MCF 10A (cell line): ENCODE data around the gene GOLGA8R. TPM values are rescaled to one million over a fixed set of nuclear protein-coding genes. Genes with fewer than 3 reads are reported as not detected.
A peak's percentile ranks its signal among the peaks of the same experiment; 100 is the strongest.
"Not testable (repeated sequence)": the region's sequence is repeated elsewhere in the genome, so short reads cannot be mapped to it uniquely, and the experiment has no call there.

Source experiments
- Bru-seq: library from RNA; stranded (reverse); fragments of 400-500 nt; gene quantifications from one replicate; lab custom pipeline; 2021; lab: Mats Ljungman, UMichigan
- BruChase-seq, 2 experiments: library from RNA; stranded (reverse); fragments of 400-500 nt; gene quantifications; one replicate each; lab custom pipeline; 2021; lab: Mats Ljungman, UMichigan
- BruUV-seq: library from RNA; stranded (reverse); fragments of 400-500 nt; replicated peaks from 2 replicates; lab custom pipeline; 2021; lab: Mats Ljungman, UMichigan
- CTCF ChIA-PET: fragments of 300-600 bp; sonication (Branson Sonifier 250); formaldehyde crosslinking; extraction: SDS; loops from one replicate; lab custom pipeline; 2021; ENCODE audit warnings: antibody characterized with exemption, inconsistent platforms; lab: Yijun Ruan, JAX
- POLR2A ChIA-PET: fragments of 300-600, 350-650 bp; sonication (Branson Sonifier 250); formaldehyde crosslinking; extraction: SDS; loops from one replicate; lab custom pipeline; 2020; ENCODE audit warnings: antibody characterized with exemption, inconsistent platforms; lab: Yijun Ruan, JAX
- DNase-seq: peaks from one replicate; pipeline ENCODE4 v3.0.0-alpha.2; 2018; ENCODE audit not compliant: unreplicated experiment
- H3K27ac Mint-ChIP-seq: one replicate; pipeline ENCODE4 v1.8.0; 2022; ENCODE audit warnings: mild to moderate bottlenecking, low read depth, mixed read lengths; ENCODE audit not compliant: unreplicated experiment
- H3K27me3 Mint-ChIP-seq: one replicate; pipeline ENCODE4 v1.8.0; 2022; ENCODE audit warnings: mixed read lengths; ENCODE audit not compliant: insufficient read depth, unreplicated experiment
- H3K36me3 Mint-ChIP-seq: one replicate; pipeline ENCODE4 v1.8.0; 2022; ENCODE audit warnings: mild to moderate bottlenecking, moderate library complexity, mixed read lengths; ENCODE audit not compliant: insufficient read depth, unreplicated experiment
- H3K4me1 Mint-ChIP-seq: one replicate; pipeline ENCODE4 v1.8.0; 2022; ENCODE audit warnings: mixed read lengths; ENCODE audit not compliant: insufficient read depth, unreplicated experiment
- H3K4me3 Mint-ChIP-seq: one replicate; pipeline ENCODE4 v1.8.0; 2022; ENCODE audit warnings: mild to moderate bottlenecking, moderate library complexity, mixed read lengths; ENCODE audit not compliant: unreplicated experiment
- H3K9me3 Mint-ChIP-seq: one replicate; pipeline ENCODE4 v1.8.0; 2022; ENCODE audit warnings: mixed read lengths; ENCODE audit not compliant: unreplicated experiment
- intact Hi-C: fragments of 100-400 bp; cut with micrococcal nuclease; formaldehyde crosslinking; loops from 2 replicates; pipeline ENCODE4 v1.14.1; 2022
- long read RNA-seq: library from polyadenylated mRNA; stranded (forward); transcript quantifications from one replicate; pipeline ENCODE4 v2.0.0, GENCODE V29; 2022
- total RNA-seq: library from RNA; stranded (reverse); gene quantifications from 2 replicates; pipeline ENCODE4 v1.2.3, GENCODE V29; 2022

Gene GOLGA8R
- total RNA-seq = 3.0 and 5.3 TPM in 2 replicates
- Bru-seq, nascent RNA = percentile 30 among the genes with signal in this experiment
- percentile 47 among the genes with signal in this experiment for BruChase-seq, experiment 1, labeled RNA remaining after a 6-hour chase
- percentile 34 among the genes with signal in this experiment for BruChase-seq, experiment 2, labeled RNA remaining after a 2-hour chase
- long read RNA-seq, partial matches to known transcripts = 0 of 1 reads
- long read RNA-seq, other reads (novel, unspliced or antisense) = 1 of 1 reads

- BruUV-seq, H3K27me3 Mint-ChIP-seq, intact Hi-C loops, DNase-seq, H3K27ac Mint-ChIP-seq, H3K36me3 Mint-ChIP-seq, H3K4me3 Mint-ChIP-seq, H3K4me1 Mint-ChIP-seq, H3K9me3 Mint-ChIP-seq, CTCF ChIA-PET, POLR2A ChIA-PET: not testable (repeated sequence)
Observed at GRCh38 chr15:30414160-30414559, at the start of gene GOLGA8R. GOLGA8R (minus strand) TSS chr15:30414260; CDS start chr15:30414162, 98 bp downstream.

GRCh38 chr15:30463849-30464248 is 49.8 kb upstream of the GOLGA8R start:
- H3K36me3 Mint-ChIP-seq, DNase-seq, H3K27me3 Mint-ChIP-seq, BruUV-seq, H3K9me3 Mint-ChIP-seq, CTCF ChIA-PET, H3K27ac Mint-ChIP-seq, POLR2A ChIA-PET, intact Hi-C loops, H3K4me3 Mint-ChIP-seq, H3K4me1 Mint-ChIP-seq: not testable (repeated sequence)

- H3K4me1 Mint-ChIP-seq, POLR2A ChIA-PET: not testable (repeated sequence)
Observed at GRCh38 chr15:30462176-30462575, 48.1 kb upstream of the GOLGA8R start.

GRCh38 chr15:30452702-30453101 is 38.6 kb upstream of the GOLGA8R start:
- H3K4me3 Mint-ChIP-seq, H3K4me1 Mint-ChIP-seq, H3K9me3 Mint-ChIP-seq, POLR2A ChIA-PET, BruUV-seq, H3K27me3 Mint-ChIP-seq, CTCF ChIA-PET, intact Hi-C loops, H3K27ac Mint-ChIP-seq, H3K36me3 Mint-ChIP-seq, DNase-seq: not testable (repeated sequence)

More at GRCh38 chr15:30462176-30462575, 48.1 kb upstream of the GOLGA8R start:
- H3K4me3 Mint-ChIP-seq, H3K36me3 Mint-ChIP-seq, CTCF ChIA-PET, intact Hi-C loops, H3K27ac Mint-ChIP-seq, H3K9me3 Mint-ChIP-seq, DNase-seq, BruUV-seq, H3K27me3 Mint-ChIP-seq: not testable (repeated sequence)

- H3K9me3 Mint-ChIP-seq, CTCF ChIA-PET, H3K27ac Mint-ChIP-seq, H3K4me1 Mint-ChIP-seq, BruUV-seq, DNase-seq, H3K27me3 Mint-ChIP-seq, intact Hi-C loops, H3K36me3 Mint-ChIP-seq, POLR2A ChIA-PET, H3K4me3 Mint-ChIP-seq: not testable (repeated sequence)
Observed at GRCh38 chr15:30438348-30438747, 24.3 kb upstream of the GOLGA8R start.

GRCh38 chr15:30435878-30436277 is 21.8 kb upstream of the GOLGA8R start:
- H3K27me3 Mint-ChIP-seq, H3K4me3 Mint-ChIP-seq, DNase-seq, H3K4me1 Mint-ChIP-seq, POLR2A ChIA-PET, H3K9me3 Mint-ChIP-seq, H3K36me3 Mint-ChIP-seq, BruUV-seq, CTCF ChIA-PET, intact Hi-C loops, H3K27ac Mint-ChIP-seq: not testable (repeated sequence)

- H3K4me3 Mint-ChIP-seq, POLR2A ChIA-PET, DNase-seq, intact Hi-C loops, H3K27me3 Mint-ChIP-seq, H3K27ac Mint-ChIP-seq, H3K9me3 Mint-ChIP-seq, CTCF ChIA-PET, H3K4me1 Mint-ChIP-seq, H3K36me3 Mint-ChIP-seq, BruUV-seq: not testable (repeated sequence)
Observed at GRCh38 chr15:30420723-30421122, 6.7 kb upstream of the GOLGA8R start.

- CTCF ChIA-PET, H3K9me3 Mint-ChIP-seq, H3K36me3 Mint-ChIP-seq, H3K4me1 Mint-ChIP-seq, H3K27ac Mint-ChIP-seq, H3K27me3 Mint-ChIP-seq, H3K4me3 Mint-ChIP-seq, BruUV-seq, intact Hi-C loops, DNase-seq, POLR2A ChIA-PET: not testable (repeated sequence)
Observed at GRCh38 chr15:30407636-30408035, 6.4 kb downstream of the GOLGA8R start.
